Stomach (tissue), 9 donors: ENCODE data around the gene CCR1. TPM values are rescaled to one million over a fixed set of nuclear protein-coding genes. Genes with fewer than 3 reads are reported as not detected.

Source experiments
- DNase-seq, 2 donors: peaks; one replicate each; pipeline versions ENCODE4 v3.0.0 to v3.0.0-alpha.2; 2013 to 2019
- H3K27ac ChIP-seq, 5 donors: fragments of 200-600 bp in 4 of 5; sonication (generic) in 4 of 5; one replicate each; pipeline ENCODE4 v1.5.1; 2013 to 2019; ENCODE audit warnings: mild to moderate bottlenecking in 1 of 5, moderate library complexity in 1 of 5
- H3K27me3 ChIP-seq, 3 donors: fragments of 200-600 bp; sonication (generic); one replicate each; pipeline ENCODE4 v1.5.1; 2017 to 2019; ENCODE audit warnings: mixed run types in 1 of 3
- H3K36me3 ChIP-seq, 4 donors: fragments of 200-600 bp; sonication (generic); 1 replicate in 3 of 4; 2 replicates in 1 of 4; pipeline ENCODE4 v1.5.1; 2016 to 2019
- H3K4me1 ChIP-seq, 4 donors: fragments of 200-600 bp; sonication (generic); one replicate each; pipeline ENCODE4 v1.5.1; 2016 to 2019
- H3K4me3 ChIP-seq, 4 donors: fragments of 200-600 bp; sonication (generic) in 3 of 4; one replicate each; pipeline ENCODE4 v1.5.1; 2016 to 2019; ENCODE audit warnings: mild to moderate bottlenecking in 1 of 4
- H3K9me3 ChIP-seq, 4 donors: fragments of 200-600 bp; sonication (generic); one replicate each; pipeline ENCODE4 v1.5.1; 2016 to 2019
- EP300 ChIP-seq: sonication (generic); formaldehyde crosslinking; IDR thresholded peaks from one replicate; pipeline ENCODE4 v1.6.1; 2017; ENCODE audit warnings: antibody characterized with exemption
- POLR2A ChIP-seq, 4 donors: fragments of 450-650 bp; IDR thresholded peaks; one replicate each; pipeline ENCODE4 v1.6.1; 2016; ENCODE audit warnings: antibody characterized with exemption in 4 of 4, control low read depth in 2 of 4, mild to moderate bottlenecking in 1 of 4, moderate library complexity in 1 of 4
- POLR2AphosphoS5 ChIP-seq, 3 donors: sonication (generic); formaldehyde crosslinking; IDR thresholded peaks; one replicate each; pipeline ENCODE4 v1.6.1; 2016; ENCODE audit warnings: antibody characterized with exemption in 3 of 3
- WGBS, 5 donors: extraction: QIAGEN DNeasy Blood & Tissue Kit in 3 of 5; methylation state at CpG; one replicate each; pipeline versions ENCODE4 v1.1.5 to v1.1.7; 2013 to 2018; 5-methylcytosine and 5-hydroxymethylcytosine counted together
- intact Hi-C: fragments of 100-400 bp; cut with DNase I; formaldehyde crosslinking; loops from one replicate; pipeline ENCODE4 v1.15.1; 2023; ENCODE audit warnings: low total_unique reads
- polyA plus RNA-seq, 3 donors: library from polyadenylated mRNA; stranded (reverse); fragments of 200-250 nt; gene quantifications; one replicate each; pipeline ENCODE4 v1.2.3, GENCODE V29; 2013
- total RNA-seq, 5 donors: library from RNA; depleted of rRNA; stranded (reverse); fragments of >200 nt; gene quantifications; one replicate each; pipeline versions ENCODE4 v1.1.0 to v1.2.3, GENCODE V29; 2014 to 2016
- TF ChIP-seq, protein P1 (sequence below), 7 experiments: fragments of 450-650 bp in 4 of 7; fragments of 200-600 bp in 3 of 7; sonication (generic) in 3 of 7; IDR thresholded peaks; one replicate each; pipeline ENCODE4 v1.5.1; 2016 to 2019; ENCODE audit warnings: antibody characterized with exemption in 7 of 7, control low read depth in 2 of 7, mild to moderate bottlenecking in 1 of 7
- donor health status: healthy with polysubstance abuse.
- donor health status: Bipolar disorder and iron deficiency.
- donor health status: healthy.

CCR1 gene
- total and polyA plus RNA-seq, 8 donors = 1.2 to 3.1 (median 2.6) TPM; not detected in 3

DNA sequence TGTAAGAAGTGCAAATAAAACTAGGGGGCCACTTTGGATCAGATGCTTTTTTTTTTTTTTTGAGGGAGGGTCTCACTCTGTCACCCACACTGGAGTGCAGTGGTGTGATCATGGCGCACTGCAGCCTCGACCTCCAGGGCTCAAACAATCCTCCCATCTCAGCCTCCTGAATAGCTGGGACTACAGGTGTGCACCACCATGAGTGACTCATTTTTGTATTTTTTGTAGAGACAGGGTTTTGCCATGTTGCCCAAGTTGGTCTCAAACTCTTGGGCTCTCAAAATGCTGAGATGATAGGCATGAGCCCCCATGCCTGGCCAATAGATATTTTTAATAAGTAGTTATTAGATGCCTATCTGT is 20.8 kb downstream of the CCR1 start:
- Histone ChIP-seq H3K9me3 (no peaks in the 10 kb centered on the region), H3K36me3 (no peaks in the 10 kb centered on the region), H3K27ac (no peak overlapping the region), H3K4me3 (no peak overlapping the region), H3K27me3 (no peaks in the 10 kb centered on the region), H3K4me1 (peaks cover 0 to 7% (median 0%) of the 10 kb centered on the region in 4 donors)
- TF ChIP-seq POLR2AphosphoS5 (IDR thresholded peaks at IDR 0.05) (no peak), POLR2A (IDR thresholded peaks at IDR 0.05) (no peak), EP300 (no peak)
- TF ChIP-seq, protein P1, sequence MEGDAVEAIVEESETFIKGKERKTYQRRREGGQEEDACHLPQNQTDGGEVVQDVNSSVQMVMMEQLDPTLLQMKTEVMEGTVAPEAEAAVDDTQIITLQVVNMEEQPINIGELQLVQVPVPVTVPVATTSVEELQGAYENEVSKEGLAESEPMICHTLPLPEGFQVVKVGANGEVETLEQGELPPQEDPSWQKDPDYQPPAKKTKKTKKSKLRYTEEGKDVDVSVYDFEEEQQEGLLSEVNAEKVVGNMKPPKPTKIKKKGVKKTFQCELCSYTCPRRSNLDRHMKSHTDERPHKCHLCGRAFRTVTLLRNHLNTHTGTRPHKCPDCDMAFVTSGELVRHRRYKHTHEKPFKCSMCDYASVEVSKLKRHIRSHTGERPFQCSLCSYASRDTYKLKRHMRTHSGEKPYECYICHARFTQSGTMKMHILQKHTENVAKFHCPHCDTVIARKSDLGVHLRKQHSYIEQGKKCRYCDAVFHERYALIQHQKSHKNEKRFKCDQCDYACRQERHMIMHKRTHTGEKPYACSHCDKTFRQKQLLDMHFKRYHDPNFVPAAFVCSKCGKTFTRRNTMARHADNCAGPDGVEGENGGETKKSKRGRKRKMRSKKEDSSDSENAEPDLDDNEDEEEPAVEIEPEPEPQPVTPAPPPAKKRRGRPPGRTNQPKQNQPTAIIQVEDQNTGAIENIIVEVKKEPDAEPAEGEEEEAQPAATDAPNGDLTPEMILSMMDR (IDR thresholded peaks at IDR 0.05) = no peak
- DNase-seq = no peak
- intact Hi-C loops = no loop called here
- WGBS, 5 donors = 92 to 99% (median 94%) methylated on average over 2 of the region's 2 CpGs

DNA sequence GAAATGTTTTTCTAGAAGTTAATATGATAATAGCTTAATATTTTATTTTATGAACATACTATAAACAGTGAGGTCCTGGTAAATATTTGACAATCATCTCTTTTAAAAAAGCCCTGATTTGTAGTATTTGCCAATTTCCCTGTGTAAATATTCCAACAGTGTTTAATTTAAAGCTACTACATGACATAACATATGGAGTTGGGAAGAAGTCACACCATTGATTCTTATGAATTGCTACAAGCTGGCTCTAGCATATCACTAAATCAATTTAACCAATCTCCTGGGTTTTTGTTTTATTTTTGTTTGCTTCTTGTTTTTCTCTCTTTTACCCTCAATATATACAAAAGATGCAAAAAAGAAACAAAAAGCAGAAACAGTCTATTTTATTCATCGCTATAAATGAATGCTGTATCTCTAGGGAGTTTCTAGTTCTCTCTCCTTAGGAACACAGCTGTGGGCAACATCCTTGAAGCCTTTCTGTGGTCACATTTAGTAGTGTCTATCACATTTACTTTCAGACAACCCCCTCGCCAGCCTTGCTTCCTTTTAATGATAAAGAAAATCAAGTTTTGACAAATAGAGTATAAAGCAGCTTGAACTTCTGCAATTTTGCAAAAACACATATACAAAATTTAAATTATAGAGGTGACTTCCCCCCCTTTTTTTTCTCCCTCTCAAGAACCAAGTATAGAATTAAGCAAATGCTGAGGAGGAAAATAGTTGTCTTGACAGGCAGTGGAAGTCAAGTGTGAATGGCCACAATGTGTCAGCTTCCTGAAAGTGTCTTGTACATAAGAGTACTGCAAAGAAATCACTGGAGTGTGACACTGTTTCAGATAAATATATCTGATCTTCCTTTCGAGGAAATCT is 21.4 kb downstream of the CCR1 start:
- no peak for DNase-seq
- intact Hi-C loops = no loop called here
- Histone ChIP-seq H3K27me3 (no peaks in the 10 kb centered on the region), H3K9me3 (no peaks in the 10 kb centered on the region), H3K4me1 (peaks cover 0 to 7% (median 0%) of the 10 kb centered on the region in 4 donors), H3K4me3 (no peak overlapping the region), H3K27ac (no peak overlapping the region), H3K36me3 (no peaks in the 10 kb centered on the region)
- TF ChIP-seq POLR2AphosphoS5 (IDR thresholded peaks at IDR 0.05) = no peak
- TF ChIP-seq POLR2A (IDR thresholded peaks at IDR 0.05) = no peak
- TF ChIP-seq, protein P1 (IDR thresholded peaks at IDR 0.05) = no peak
- TF ChIP-seq EP300 = no peak
- WGBS, 5 donors = 50 to 59% (median 52%) methylated on average over 3 of the region's 3 CpGs

DNA sequence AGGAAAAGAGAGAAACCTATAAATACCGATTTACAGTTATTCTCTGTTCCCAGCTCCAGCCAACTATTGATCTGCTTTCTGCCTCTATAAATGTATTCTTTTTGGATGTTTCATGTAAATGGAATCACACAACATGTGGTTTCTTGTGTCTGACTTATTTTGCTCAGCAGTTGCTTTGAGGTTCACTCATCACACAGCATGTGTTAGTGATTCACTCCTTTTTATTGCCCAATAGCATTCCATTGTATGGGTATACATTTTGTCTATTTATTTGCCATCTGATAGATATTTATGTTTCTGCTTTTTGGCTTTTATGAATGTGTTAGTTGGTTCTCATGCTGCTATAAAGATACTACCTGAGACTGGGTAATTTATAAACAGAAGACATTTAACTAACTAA is 23.6 kb downstream of the CCR1 start:
- H3K4me1 ChIP-seq = peaks cover 0 to 6% (median 0%) of the 10 kb centered on the region in 4 donors
- no peak for TF ChIP-seq EP300
- TF ChIP-seq POLR2A (IDR thresholded peaks at IDR 0.05) = no peak
- TF ChIP-seq POLR2AphosphoS5 (IDR thresholded peaks at IDR 0.05) = no peak
- TF ChIP-seq, protein P1 (IDR thresholded peaks at IDR 0.05) = no peak
- WGBS, 5 donors = 83 to 96% (median 92%) methylated on average over 1 of the region's 1 CpG
- intact Hi-C loops = no loop called here
- H3K9me3 ChIP-seq = no peaks in the 10 kb centered on the region
- H3K27me3 ChIP-seq = no peaks in the 10 kb centered on the region
- no peak overlapping the region for H3K27ac ChIP-seq
- H3K36me3 ChIP-seq = no peaks in the 10 kb centered on the region
- no peak for DNase-seq
- H3K4me3 ChIP-seq = no peak overlapping the region

GRCh38 chr3:46183330-46183729 is 24.8 kb downstream of the CCR1 start:
- intact Hi-C loops = no loop called here

More at GRCh38 chr3:46183330-46183729, 24.8 kb downstream of the CCR1 start:
- TF ChIP-seq, protein P1 (IDR thresholded peaks at IDR 0.05) = no peak
- TF ChIP-seq POLR2AphosphoS5 (IDR thresholded peaks at IDR 0.05) = no peak
- no peak for TF ChIP-seq EP300
- no peak for TF ChIP-seq POLR2A (IDR thresholded peaks at IDR 0.05)
- DNase-seq = no peak
- Histone ChIP-seq H3K4me1 (no peaks in the 10 kb centered on the region), H3K4me3 (no peak overlapping the region), H3K9me3 (no peaks in the 10 kb centered on the region), H3K36me3 (no peaks in the 10 kb centered on the region), H3K27me3 (no peaks in the 10 kb centered on the region), H3K27ac (no peak overlapping the region)
- 84 to 99% (median 87%) methylated on average over 5 of the region's 5 CpGs for WGBS, 5 donors
